Neuronal stem cell (in vitro differentiated cells): ENCODE measurements around the gene TOMT.
A peak's percentile ranks its signal among the peaks of the same experiment; 100 is the strongest.

Source experiments
- DNase-seq: peaks from one replicate; pipeline ENCODE4 v3.0.0-alpha.2; 2013; ENCODE audit warnings: low spot score
- H2AFZ ChIP-seq: one replicate; pipeline ENCODE4 v1.6.1; 2013; ENCODE audit warnings: mild to moderate bottlenecking, low read length, inconsistent platforms
- H2AK5ac ChIP-seq: 2 replicates; pipeline ENCODE4 v1.6.1; 2013; ENCODE audit warnings: low read depth, mild to moderate bottlenecking, inconsistent platforms, low read length, moderate library complexity, mixed read lengths
- H2BK120ac ChIP-seq: 2 replicates; pipeline ENCODE4 v1.6.1; 2013; ENCODE audit warnings: low read depth, mild to moderate bottlenecking, inconsistent platforms, low read length, moderate library complexity, mixed read lengths
- H2BK12ac ChIP-seq: one replicate; pipeline ENCODE4 v1.6.1; 2013; ENCODE audit warnings: low read length, inconsistent platforms
- H2BK15ac ChIP-seq: 2 replicates; pipeline ENCODE4 v1.6.1; 2013; ENCODE audit warnings: mild to moderate bottlenecking, low read length, inconsistent platforms, mixed read lengths
- H2BK5ac ChIP-seq: one replicate; pipeline ENCODE4 v1.6.1; 2013; ENCODE audit warnings: inconsistent platforms, mild to moderate bottlenecking, low read length, moderate library complexity
- H3K14ac ChIP-seq: one replicate; pipeline ENCODE4 v1.6.1; 2013; ENCODE audit warnings: low read length, inconsistent platforms
- H3K18ac ChIP-seq: 2 replicates; pipeline ENCODE4 v1.6.1; 2013; ENCODE audit warnings: low read length, inconsistent platforms
- H3K23ac ChIP-seq: 2 replicates; pipeline ENCODE4 v1.6.1; 2013; ENCODE audit warnings: low read depth, mild to moderate bottlenecking, mixed read lengths, low read length, inconsistent platforms; ENCODE audit not compliant: poor library complexity
- H3K27ac ChIP-seq: replicated peaks from 3 replicates; pipeline ENCODE4 v1.5.1; 2013; ENCODE audit warnings: low read length, inconsistent platforms
- H3K27me3 ChIP-seq, 3 experiments: 2 replicates each; pipeline ENCODE4 v1.6.1; 2013; ENCODE audit warnings: low read length in 3 of 3, mild to moderate bottlenecking in 2 of 3, inconsistent platforms in 1 of 3, low read depth in 1 of 3, mixed read lengths in 1 of 3, moderate library complexity in 1 of 3; ENCODE audit not compliant: control insufficient read depth in 3 of 3, insufficient read depth in 3 of 3
- H3K36me3 ChIP-seq, 2 donors: replicated peaks in 1 of 2; 2 replicates each; pipeline ENCODE4 v1.6.1; 2013; ENCODE audit warnings: low read length in 2 of 2; ENCODE audit not compliant: control insufficient read depth in 2 of 2, insufficient read depth in 2 of 2
- H3K4ac ChIP-seq: 2 replicates; pipeline ENCODE4 v1.6.1; 2013; ENCODE audit warnings: inconsistent platforms, mild to moderate bottlenecking, low read length, moderate library complexity
- H3K4me1 ChIP-seq, 2 donors: 1 replicate in 1 of 2; 2 replicates in 1 of 2; pipeline ENCODE4 v1.6.1; 2013; ENCODE audit warnings: low read length in 2 of 2, low read depth in 1 of 2; ENCODE audit not compliant: control insufficient read depth in 2 of 2, insufficient read depth in 1 of 2
- H3K4me2 ChIP-seq: one replicate; pipeline ENCODE4 v1.6.1; 2013; ENCODE audit warnings: mild to moderate bottlenecking, low read length, inconsistent platforms; ENCODE audit not compliant: insufficient read depth, poor library complexity, severe bottlenecking
- H3K4me3 ChIP-seq, 2 donors: 2 replicates each; pipeline ENCODE4 v1.5.1; 2013; ENCODE audit warnings: low read length in 2 of 2, mild to moderate bottlenecking in 2 of 2, inconsistent platforms in 1 of 2, moderate library complexity in 1 of 2
- H3K79me1 ChIP-seq: one replicate; pipeline ENCODE4 v1.6.1; 2013; ENCODE audit warnings: low read depth, mild to moderate bottlenecking, inconsistent platforms, low read length, moderate library complexity
- H3K9ac ChIP-seq: one replicate; pipeline ENCODE4 v1.6.1; 2013; ENCODE audit warnings: mild to moderate bottlenecking, low read depth, low read length, inconsistent platforms; ENCODE audit not compliant: poor library complexity
- H3K9me3 ChIP-seq, 2 donors: replicated peaks in 1 of 2; 2 replicates each; pipeline versions ENCODE3 to v1.6.1; 2013; ENCODE audit warnings: low read length in 2 of 2, mild to moderate bottlenecking in 2 of 2, inconsistent platforms in 1 of 2, low read depth in 1 of 2, mixed read lengths in 1 of 2, moderate library complexity in 1 of 2; ENCODE audit not compliant: control insufficient read depth in 2 of 2, insufficient read depth in 1 of 2
- H4K8ac ChIP-seq: one replicate; pipeline ENCODE4 v1.6.1; 2013; ENCODE audit warnings: low read depth, mild to moderate bottlenecking, inconsistent platforms, low read length, moderate library complexity
- H4K91ac ChIP-seq: one replicate; pipeline ENCODE4 v1.6.1; 2013; ENCODE audit warnings: low read length, low read depth, mild to moderate bottlenecking, inconsistent platforms; ENCODE audit not compliant: poor library complexity
- WGBS, 2 donors: extraction: QIAGEN DNeasy Blood & Tissue Kit; methylation state at CpG; one replicate each; pipeline ENCODE4 v1.1.7; 2013; ENCODE audit warnings: missing lambda C conversion rate in 2 of 2, mixed read lengths in 1 of 2; ENCODE audit not compliant: insufficient read length in 2 of 2, insufficient replicate concordance in 1 of 2; ENCODE audit errors: extremely low coverage in 2 of 2; 5-methylcytosine and 5-hydroxymethylcytosine counted together

The TOMT gene

DNA sequence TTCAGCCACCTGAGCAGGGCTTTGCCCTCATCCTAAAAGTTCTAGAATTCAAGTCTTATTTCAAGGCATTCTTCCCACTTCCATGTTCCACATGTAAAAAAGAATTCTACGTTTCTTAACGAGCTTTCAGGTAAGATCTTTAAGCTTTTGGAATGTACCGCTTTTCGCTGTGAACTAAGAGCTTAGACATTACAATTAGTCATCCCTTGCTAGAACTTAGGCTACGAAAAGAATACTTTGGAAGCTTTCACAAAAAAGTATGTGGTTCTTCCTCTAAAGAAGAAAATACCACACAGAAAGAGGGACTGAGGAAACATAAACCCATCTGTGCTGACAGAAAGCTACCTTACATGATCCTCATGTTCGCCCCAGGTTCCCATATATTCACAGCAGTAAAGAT is 27.2 kb upstream of the TOMT start:
- WGBS, 2 donors = no CpG with 5 or more reads among the region's 6 CpGs
- H3K27ac ChIP-seq = no peak overlapping the region

DNA sequence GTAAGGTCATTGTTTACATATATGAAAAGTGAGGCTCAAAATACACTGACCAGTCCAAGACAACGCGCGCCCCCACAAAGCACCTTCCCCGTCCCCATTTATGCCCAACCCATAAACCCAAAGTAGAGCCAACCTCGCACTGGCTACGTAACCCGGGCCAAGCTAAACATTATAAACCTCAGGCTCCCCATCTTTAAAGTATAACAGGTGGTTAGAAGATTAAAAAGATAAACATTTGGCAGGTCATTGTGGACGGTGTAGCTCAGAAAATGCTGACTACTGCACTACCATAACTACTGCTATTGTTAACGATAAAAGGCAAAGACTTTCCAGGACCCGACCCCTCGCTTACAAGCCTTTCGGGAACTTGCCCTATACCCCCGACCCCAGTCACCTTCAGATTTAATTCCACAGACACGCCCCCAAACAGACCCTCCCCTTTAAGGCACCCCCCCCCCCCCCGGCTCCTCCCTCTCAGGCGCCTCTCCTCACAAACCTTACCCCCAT is 25.9 kb upstream of the TOMT start:
- Histone ChIP-seq H3K23ac (no peak overlapping the region), H2BK120ac (no peak overlapping the region), H3K36me3 (peaks cover 0 to 26% of the 10 kb centered on the region in 2 donors), H3K27ac (peak overlapping the region; percentile 93), H4K8ac (no peak overlapping the region), H4K91ac (no peak overlapping the region), H3K9me3 (no peaks in the 10 kb centered on the region), H3K4ac (no peak overlapping the region), H3K4me3 (peak overlapping the region; percentile 79 to 99), H3K14ac (no peak overlapping the region), H2BK15ac (no peak overlapping the region), H2BK12ac (no peak overlapping the region), H2AFZ (peak overlapping the region; percentile 96), H3K18ac (peak overlapping the region; percentile 91), H3K27me3 (no peaks in the 10 kb centered on the region), H3K4me2 (peak overlapping the region; percentile 51), H3K9ac (peak overlapping the region; percentile 50), H3K79me1 (peaks cover 2% of the 10 kb centered on the region), H2AK5ac (no peak overlapping the region), H2BK5ac (no peak overlapping the region), H3K4me1 (peaks cover 3 to 9% of the 10 kb centered on the region in 2 donors)
- no CpG with 5 or more reads among the region's 16 CpGs for WGBS, 2 donors
- DNase-seq = no peak

More for the DNA sequence above, 27.2 kb upstream of the TOMT start:
- no peak overlapping the region for H3K4me2 ChIP-seq
- H3K14ac ChIP-seq = no peak overlapping the region
- no peak overlapping the region for H4K8ac ChIP-seq
- no peak for DNase-seq
- H3K23ac ChIP-seq = no peak overlapping the region
- no peak overlapping the region for H2BK5ac ChIP-seq
- no peak overlapping the region for H2AK5ac ChIP-seq
- peaks cover 0 to 34% of the 10 kb centered on the region in 2 donors for H3K36me3 ChIP-seq
- H3K18ac ChIP-seq = no peak overlapping the region
- H3K4ac ChIP-seq = no peak overlapping the region
- H2BK120ac ChIP-seq = no peak overlapping the region
- peaks cover 2% of the 10 kb centered on the region for H3K79me1 ChIP-seq
- no peak overlapping the region for H2BK15ac ChIP-seq
- no peak overlapping the region for H3K9ac ChIP-seq
- H4K91ac ChIP-seq = no peak overlapping the region
- no peak overlapping the region for H2AFZ ChIP-seq
- H2BK12ac ChIP-seq = no peak overlapping the region
- peaks cover 3 to 9% of the 10 kb centered on the region in 2 donors for H3K4me1 ChIP-seq
- H3K9me3 ChIP-seq = no peaks in the 10 kb centered on the region
- peak overlapping the region in 1 of 2 donors; percentile 79 for H3K4me3 ChIP-seq
- H3K27me3 ChIP-seq = no peaks in the 10 kb centered on the region

DNA sequence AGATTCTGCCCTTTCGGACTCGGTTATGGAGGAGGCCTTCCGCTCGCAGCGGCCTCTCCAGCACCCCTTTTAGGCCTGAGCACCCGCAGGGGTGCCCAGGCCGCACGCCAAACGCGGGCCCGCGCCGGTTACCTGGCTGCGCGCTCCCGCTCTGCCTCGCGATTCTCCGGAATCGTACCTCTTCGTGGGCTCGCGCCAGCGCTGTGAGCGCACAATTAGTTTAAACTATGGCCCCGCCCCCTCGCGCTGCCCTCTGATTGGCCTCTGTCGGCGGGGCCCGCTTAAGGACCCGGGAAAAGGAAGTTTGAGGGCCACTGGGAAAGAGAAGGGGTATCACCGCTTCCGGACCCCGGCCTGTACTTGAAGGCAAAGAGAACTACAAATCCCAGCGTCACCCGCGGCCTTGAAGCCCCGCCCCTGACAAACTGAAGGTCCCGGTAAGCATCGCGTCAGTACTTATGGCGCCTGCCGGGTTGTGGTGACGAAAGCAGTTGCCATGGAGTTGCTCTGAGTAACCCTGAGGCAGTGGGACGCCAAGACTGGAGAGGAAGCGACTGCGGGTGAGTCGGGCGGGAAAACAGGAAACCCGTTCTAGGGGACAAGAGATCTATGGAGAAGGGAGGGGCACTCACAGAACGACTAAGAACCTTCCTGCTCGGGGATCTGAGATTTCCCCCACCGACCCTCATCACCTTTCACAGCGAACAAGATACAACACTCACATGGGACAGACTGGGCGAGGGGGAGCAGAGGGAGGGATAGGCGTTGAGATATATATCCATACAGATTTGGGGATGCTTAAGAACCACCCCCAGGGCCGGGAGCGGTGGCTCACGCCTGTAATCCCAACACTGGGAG is 25.2 kb upstream of the TOMT start, which contains the start of the genes LRRC51 and NUMA1:
LRRC51 (plus strand) TSS at position 525 of the 858 bp plus-strand sequence. CDS start 8,234 bp downstream, outside the sequence.
NUMA1 (minus strand) TSS at position 217 of the 858 bp plus-strand sequence. CDS start 44,599 bp downstream, outside the sequence.
- Histone ChIP-seq H2BK120ac (no peak within 1 kb of the TSS), H2AFZ (peak within 1 kb of the TSS; percentile 96), H3K9me3 (no peaks in the 10 kb centered on the region), H2BK5ac (no peak within 1 kb of the TSS), H3K14ac (no peak within 1 kb of the TSS), H3K23ac (peak within 1 kb of the TSS; percentile 49), H2AK5ac (no peak within 1 kb of the TSS), H3K27me3 (no peaks in the 10 kb centered on the region), H2BK12ac (no peak within 1 kb of the TSS), H3K27ac (peak within 1 kb of the TSS; percentile 93), H3K9ac (peak within 1 kb of the TSS; percentile 80), H3K18ac (peak within 1 kb of the TSS; percentile 91), H3K36me3 (peaks cover 0 to 24% of the 10 kb centered on the region in 2 donors), H3K4me1 (peaks cover 3 to 9% of the 10 kb centered on the region in 2 donors), H4K91ac (no peak within 1 kb of the TSS), H3K4me3 (peak within 1 kb of the TSS; percentile 79 to 99), H3K79me1 (no peaks in the 10 kb centered on the region), H4K8ac (no peak within 1 kb of the TSS), H3K4ac (no peak within 1 kb of the TSS), H3K4me2 (peak within 1 kb of the TSS; percentile 90), H2BK15ac (peak within 1 kb of the TSS; percentile 12)
- DNase-seq = peak; percentile 100
- no CpG with 5 or more reads among the region's 60 CpGs for WGBS, 2 donors

DNA sequence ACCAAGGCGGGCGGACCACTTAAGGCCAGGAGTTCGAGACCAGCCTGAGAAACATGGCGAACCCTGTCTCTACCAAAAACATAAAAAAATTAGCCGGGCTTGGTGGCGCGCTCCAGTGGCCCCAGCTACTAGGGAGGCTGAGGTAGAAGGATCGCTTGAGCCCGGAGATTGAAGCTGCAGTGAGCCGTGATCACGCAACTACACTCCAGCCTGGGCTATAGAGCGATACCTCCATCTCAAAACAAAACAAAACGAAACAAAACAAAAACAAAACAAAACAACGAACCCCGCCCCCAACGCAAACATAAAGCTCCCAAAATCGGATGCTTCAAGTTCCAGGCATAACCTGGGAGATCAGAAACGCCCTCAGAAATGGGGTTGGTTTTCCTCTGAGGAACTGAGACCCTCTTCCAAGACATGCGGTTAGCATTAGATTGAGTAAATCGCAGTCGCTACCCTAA is 24.5 kb upstream of the TOMT start:
- Histone ChIP-seq H4K8ac (no peak overlapping the region), H2BK15ac (peak overlapping the region; percentile 12), H2AK5ac (no peak overlapping the region), H3K14ac (no peak overlapping the region), H3K27ac (peak overlapping the region; percentile 86), H3K4me2 (peak overlapping the region; percentile 90), H3K23ac (no peak overlapping the region), H4K91ac (no peak overlapping the region), H3K9ac (no peak overlapping the region), H3K36me3 (peaks cover 0 to 18% of the 10 kb centered on the region in 2 donors), H2AFZ (peak overlapping the region; percentile 96), H2BK12ac (no peak overlapping the region), H3K4ac (no peak overlapping the region), H2BK5ac (no peak overlapping the region), H2BK120ac (no peak overlapping the region), H3K9me3 (no peaks in the 10 kb centered on the region), H3K4me1 (peaks cover 5 to 9% of the 10 kb centered on the region in 2 donors), H3K79me1 (no peaks in the 10 kb centered on the region), H3K4me3 (peak overlapping the region; percentile 78 to 79), H3K18ac (peak overlapping the region; percentile 63), H3K27me3 (no peaks in the 10 kb centered on the region)
- no peak for DNase-seq
- no CpG with 5 or more reads among the region's 21 CpGs for WGBS, 2 donors
